Loucy (cell line): ENCODE data around the gene MACROD2.

Source experiments
- CTCF ChIP-seq: fragments of 200-600 bp; sonication (generic); conservative IDR thresholded peaks from 2 replicates; pipeline ENCODE4 v1.5.1; 2014; ENCODE audit warnings: mild to moderate bottlenecking, antibody characterized with exemption, low read length
- EZH2phosphoT487 ChIP-seq: fragments of 200-600 bp; IDR thresholded peaks from 2 replicates; pipeline ENCODE4 v1.6.1; 2018; ENCODE audit warnings: antibody characterized with exemption, mild to moderate bottlenecking, moderate library complexity, borderline replicate concordance

GRCh38 chr20:15638816-15639215, 1643.5 kb downstream of the MACROD2 start:
- TF ChIP-seq CTCF (no peak), EZH2phosphoT487 (no peak)
